ENCODE data around the gene TRPC4.

DNA sequence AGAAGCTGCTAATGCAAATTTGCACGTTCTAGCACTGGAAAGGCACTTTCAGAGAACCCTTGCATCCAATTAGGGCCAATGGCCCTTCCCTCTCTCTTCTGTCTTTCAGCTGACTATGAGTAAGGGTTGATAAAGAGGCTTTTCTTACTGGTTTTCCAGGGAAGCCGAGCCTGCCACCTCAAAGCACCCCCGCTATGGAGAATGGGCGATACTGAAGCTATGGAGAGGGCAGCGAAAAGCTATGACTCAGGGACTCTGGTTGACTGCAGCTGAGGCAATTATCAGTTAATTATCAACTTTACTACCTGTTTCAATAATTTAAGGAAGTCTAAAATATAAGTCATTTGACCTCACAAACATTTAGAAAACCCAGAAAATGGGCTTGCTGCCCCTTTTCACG is 115.8 kb downstream of the TRPC4 start:
- TF ChIP-seq, protein P1, sequence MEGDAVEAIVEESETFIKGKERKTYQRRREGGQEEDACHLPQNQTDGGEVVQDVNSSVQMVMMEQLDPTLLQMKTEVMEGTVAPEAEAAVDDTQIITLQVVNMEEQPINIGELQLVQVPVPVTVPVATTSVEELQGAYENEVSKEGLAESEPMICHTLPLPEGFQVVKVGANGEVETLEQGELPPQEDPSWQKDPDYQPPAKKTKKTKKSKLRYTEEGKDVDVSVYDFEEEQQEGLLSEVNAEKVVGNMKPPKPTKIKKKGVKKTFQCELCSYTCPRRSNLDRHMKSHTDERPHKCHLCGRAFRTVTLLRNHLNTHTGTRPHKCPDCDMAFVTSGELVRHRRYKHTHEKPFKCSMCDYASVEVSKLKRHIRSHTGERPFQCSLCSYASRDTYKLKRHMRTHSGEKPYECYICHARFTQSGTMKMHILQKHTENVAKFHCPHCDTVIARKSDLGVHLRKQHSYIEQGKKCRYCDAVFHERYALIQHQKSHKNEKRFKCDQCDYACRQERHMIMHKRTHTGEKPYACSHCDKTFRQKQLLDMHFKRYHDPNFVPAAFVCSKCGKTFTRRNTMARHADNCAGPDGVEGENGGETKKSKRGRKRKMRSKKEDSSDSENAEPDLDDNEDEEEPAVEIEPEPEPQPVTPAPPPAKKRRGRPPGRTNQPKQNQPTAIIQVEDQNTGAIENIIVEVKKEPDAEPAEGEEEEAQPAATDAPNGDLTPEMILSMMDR (IDR thresholded peaks at IDR 0.05) = no peak
- TF ChIP-seq POLR2A (IDR thresholded peaks at IDR 0.05) = no peak
